K562 (cell line): Measurements from ENCODE around the gene DHTKD1. TPM values are rescaled to one million over a fixed set of nuclear protein-coding genes. Genes with fewer than 3 reads are reported as not detected.

Experiments used
- AFF1 ChIP-seq, 2 experiments: fragments of 450-650 bp; IDR thresholded peaks; 2 replicates each; pipeline ENCODE4 v1.6.1; 2018; ENCODE audit warnings: mild to moderate bottlenecking in 2 of 2, low read depth in 1 of 2; ENCODE audit not compliant: partially characterized antibody in 2 of 2
- BHLHE40 ChIP-seq: IDR thresholded peaks from 2 replicates; pipeline ENCODE4 v1.6.1; 2011; ENCODE audit warnings: low read length, improper control_type of control experiment
- ESRRA ChIP-seq: fragments of 450-650 bp; IDR thresholded peaks from 2 replicates; pipeline ENCODE4 v1.6.1; 2014; ENCODE audit warnings: low read depth, mild to moderate bottlenecking, moderate library complexity, borderline replicate concordance
- ETV6 ChIP-seq, 3 experiments: fragments of 150-350 bp in 1 of 3; sonication (generic) in 1 of 3; formaldehyde crosslinking in 1 of 3; IDR thresholded peaks; 2 replicates each; pipeline versions ENCODE4 v1.6.1 to v1.8.0; 2014 to 2022; ENCODE audit warnings: borderline replicate concordance in 2 of 3, low read depth in 2 of 3, antibody characterized with exemption in 1 of 3, low read length in 1 of 3, mild to moderate bottlenecking in 1 of 3, missing genetic modification reagents in 1 of 3
- FOS ChIP-seq: IDR thresholded peaks from 3 replicates; pipeline ENCODE4 v1.6.1; 2011; ENCODE audit not compliant: insufficient read length; ENCODE audit errors: extremely low read depth
- GTF2B ChIP-seq: IDR thresholded peaks from 2 replicates; pipeline ENCODE4 v1.6.1; 2011; ENCODE audit not compliant: insufficient read length; ENCODE audit errors: extremely low read depth
- HMG20B ChIP-seq: fragments of 250-450 bp; sonication (Bioruptor Pico); IDR thresholded peaks from 2 replicates; pipeline ENCODE4 v1.5.0; 2021; ENCODE audit warnings: mild to moderate bottlenecking
- KLF1 ChIP-seq: fragments of 450-650 bp; IDR thresholded peaks from 2 replicates; pipeline ENCODE4 v1.6.1; 2016; ENCODE audit warnings: missing genetic modification characterization, missing compliant biosample characterization
- NCOA4 ChIP-seq: fragments of 450-650 bp; IDR thresholded peaks from 2 replicates; pipeline ENCODE4 v1.6.1; 2018; ENCODE audit warnings: mild to moderate bottlenecking; ENCODE audit not compliant: partially characterized antibody
- NCOR1 ChIP-seq: fragments of 450-650 bp; IDR thresholded peaks from 2 replicates; pipeline ENCODE4 v1.6.1; 2016; ENCODE audit warnings: mild to moderate bottlenecking, moderate library complexity
- NUFIP1 ChIP-seq: fragments of 450-650 bp; IDR thresholded peaks from 2 replicates; pipeline ENCODE4 v1.6.1; 2018; ENCODE audit not compliant: partially characterized antibody
- PHB2 ChIP-seq: fragments of 450-650 bp; IDR thresholded peaks from 2 replicates; pipeline ENCODE4 v1.6.1; 2017; ENCODE audit warnings: low read depth
- POU5F1 ChIP-seq: fragments of 150-350 bp; IDR thresholded peaks from 2 replicates; pipeline ENCODE4 v1.6.1; 2014; ENCODE audit warnings: borderline replicate concordance, low read length, low read depth, mild to moderate bottlenecking; ENCODE audit not compliant: partially characterized antibody
- PRPF4 ChIP-seq: fragments of 200-400 bp; formaldehyde crosslinking; IDR thresholded peaks from one replicate; pipeline ENCODE4 v1.6.1; 2017; ENCODE audit warnings: low read length, low read depth, mild to moderate bottlenecking; ENCODE audit not compliant: insufficient read depth, poor library complexity, severe bottlenecking
- PTTG1 ChIP-seq: fragments of 450-650 bp; IDR thresholded peaks from 2 replicates; pipeline ENCODE4 v1.6.1; 2016; ENCODE audit warnings: low read depth, mild to moderate bottlenecking, missing genetic modification characterization, missing compliant biosample characterization
- SP1 ChIP-seq: sonication (generic); formaldehyde crosslinking; IDR thresholded peaks from 2 replicates; pipeline ENCODE4 v1.8.1; 2022; ENCODE audit warnings: mild to moderate bottlenecking, missing genetic modification reagents
- SRSF9 ChIP-seq: fragments of 200-400 bp; formaldehyde crosslinking; IDR thresholded peaks from 2 replicates; pipeline ENCODE4 v1.6.1; 2017; ENCODE audit warnings: low read depth, low read length, borderline replicate concordance
- TBL1XR1 ChIP-seq, 2 experiments: IDR thresholded peaks; 2 replicates each; pipeline ENCODE4 v1.6.1; 2012; ENCODE audit warnings: improper control_type of control experiment in 2 of 2, low read length in 2 of 2, mild to moderate bottlenecking in 1 of 2
- TEAD4 ChIP-seq, 2 experiments: sonication (generic) in 1 of 2; formaldehyde crosslinking in 1 of 2; IDR thresholded peaks; 2 replicates each; pipeline versions ENCODE4 v1.6.1 to v1.8.0; 2012 to 2022; ENCODE audit warnings: borderline replicate concordance in 1 of 2, inconsistent platforms in 1 of 2, low read length in 1 of 2, mild to moderate bottlenecking in 1 of 2, missing genetic modification reagents in 1 of 2
- THRB ChIP-seq: fragments of 450-650 bp; formaldehyde crosslinking; conservative IDR thresholded peaks from 2 replicates; pipeline ENCODE4 v1.4.0; 2022; ENCODE audit warnings: mild to moderate bottlenecking, missing genetic modification characterization
- TSC22D4 ChIP-seq: fragments of 450-650 bp; IDR thresholded peaks from 2 replicates; pipeline ENCODE4 v1.6.1; 2016; ENCODE audit warnings: missing genetic modification characterization, missing biosample characterization, control low read depth
- polyA plus RNA-seq, 8 experiments: library from polyadenylated mRNA; depleted of rRNA in 4 of 8; stranded (reverse) in 5 of 8; unstranded in 3 of 8; fragments of >200 nt; fragmentation: Nextera tagmentation in 2 of 8; fragmentation: Illumina TruSeq in 1 of 8; extraction: Ambion mirVana in 2 of 8; extraction: Trizol in 1 of 8; gene quantifications; 2 replicates each; pipeline versions ENCODE4 v1.2.1 to v1.2.3, GENCODE V29; 2011 to 2014; ENCODE audit warnings: inconsistent platforms in 1 of 8, missing spikeins in 1 of 8
- total RNA-seq, 7 experiments: library from RNA; depleted of rRNA in 6 of 7; stranded (reverse); fragments of >200 nt in 6 of 7; fragmentation: Illumina TruSeq in 2 of 7; extraction: Trizol in 2 of 7; gene quantifications; 2 replicates each; pipeline versions ENCODE4 v1.2.1 to v1.2.3, GENCODE V29; 2011 to 2021; ENCODE audit warnings: low replicate concordance in 1 of 7

DHTKD1 gene
- total and polyA plus RNA-seq, 9 of the 15 experiments (the other 6 are each of a cell fraction or from before 2014, with no cell fraction given), result 3.1 to 19.7 (median 6.8) TPM

GRCh38 chr10:12042797-12043651 lies 25.7 kb upstream of the DHTKD1 start, which contains the start of gene UPF2 (continued):
- TF ChIP-seq AFF1 (IDR thresholded peaks at IDR 0.05; ENCODE audit: low read depth in 1 of 2, partially characterized antibody in 2 of 2), result peak in 1 of 2 experiments; percentile 59
- peak; percentile 72 for TF ChIP-seq POU5F1
- TF ChIP-seq PHB2, result no peak
- peak; percentile 84 for TF ChIP-seq BHLHE40
- no peak for TF ChIP-seq NCOA4
- no peak for TF ChIP-seq ETV6 (IDR thresholded peaks at IDR 0.05; ENCODE audit: borderline replicate concordance in 1 of 2, low read depth in 2 of 2, low read length in 1 of 2)
- TF ChIP-seq ETV6 (CRISPR knock-in tag; IDR thresholded peaks at IDR 0.05; ENCODE audit: borderline replicate concordance), result no peak
- TF ChIP-seq SRSF9, result no peak
- no peak for TF ChIP-seq TBL1XR1 (IDR thresholded peaks at IDR 0.05; ENCODE audit: low read length in 2 of 2)
- no peak for TF ChIP-seq KLF1
- TF ChIP-seq TEAD4 (IDR thresholded peaks at IDR 0.05; ENCODE audit: low read length), result 0 out of 2 replicates have a peak, but pooled peaks have one; percentile 35
- no peak for TF ChIP-seq TEAD4 (CRISPR knock-in tag; IDR thresholded peaks at IDR 0.05; ENCODE audit: borderline replicate concordance)
- 0 out of 2 replicates have a peak, but pooled peaks have one; percentile 32 for TF ChIP-seq PTTG1 (tag)
- no peak for TF ChIP-seq FOS
- TF ChIP-seq TSC22D4 (tag), result no peak
- peak; percentile 29 for TF ChIP-seq PRPF4
- no peak for TF ChIP-seq ESRRA
- peak; percentile 95 for TF ChIP-seq SP1
- peak; percentile 68; the same call in 1 of the 2 replicates for TF ChIP-seq THRB
- TF ChIP-seq GTF2B, result no peak
- peak; percentile 41; the same call in 1 of the 2 replicates for TF ChIP-seq NCOR1
- TF ChIP-seq NUFIP1, result no peak
- TF ChIP-seq HMG20B (CRISPR knock-in tag), result no peak
